ENCODE data around the gene MID1.

MID1 gene

DNA sequence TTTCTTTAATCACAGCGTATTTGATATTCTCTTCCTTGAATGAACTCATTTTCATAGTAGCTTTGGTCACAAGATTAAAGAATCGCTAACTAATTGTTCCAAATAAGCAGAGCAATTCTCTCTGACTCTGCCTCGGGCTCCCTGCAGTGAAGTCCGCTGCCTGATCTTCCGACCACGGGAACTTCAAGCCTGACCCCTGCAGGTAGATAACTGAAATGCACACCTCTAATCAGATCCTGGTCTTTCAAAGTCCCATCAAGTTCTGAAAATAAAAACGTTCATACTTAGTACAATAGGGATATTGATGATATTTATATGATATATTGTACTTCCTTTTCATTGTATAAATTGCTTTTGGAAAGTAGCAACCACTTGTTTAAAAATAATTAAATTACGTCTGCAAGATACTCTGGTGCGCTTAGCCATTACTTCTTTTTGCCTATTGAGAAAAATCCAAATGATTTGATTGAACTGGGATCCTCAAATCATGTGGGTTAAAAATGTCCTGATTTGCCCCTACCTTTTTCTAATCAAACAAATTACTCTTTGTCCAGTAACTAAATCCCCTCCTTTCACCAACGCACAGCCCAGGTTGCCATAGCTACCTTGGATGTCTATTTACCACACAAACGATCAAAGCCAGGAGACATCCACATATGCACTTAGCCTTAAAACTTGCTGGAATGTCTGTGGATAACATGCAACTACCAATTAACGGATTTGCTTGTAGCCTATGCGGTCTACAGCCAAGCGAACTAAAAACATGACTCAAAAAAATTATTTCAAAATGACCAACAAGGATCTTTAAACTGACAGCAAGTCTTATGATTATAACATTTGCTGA is 4.2 kb downstream of the MID1 start (continued):
- TF ChIP-seq, protein P1, sequence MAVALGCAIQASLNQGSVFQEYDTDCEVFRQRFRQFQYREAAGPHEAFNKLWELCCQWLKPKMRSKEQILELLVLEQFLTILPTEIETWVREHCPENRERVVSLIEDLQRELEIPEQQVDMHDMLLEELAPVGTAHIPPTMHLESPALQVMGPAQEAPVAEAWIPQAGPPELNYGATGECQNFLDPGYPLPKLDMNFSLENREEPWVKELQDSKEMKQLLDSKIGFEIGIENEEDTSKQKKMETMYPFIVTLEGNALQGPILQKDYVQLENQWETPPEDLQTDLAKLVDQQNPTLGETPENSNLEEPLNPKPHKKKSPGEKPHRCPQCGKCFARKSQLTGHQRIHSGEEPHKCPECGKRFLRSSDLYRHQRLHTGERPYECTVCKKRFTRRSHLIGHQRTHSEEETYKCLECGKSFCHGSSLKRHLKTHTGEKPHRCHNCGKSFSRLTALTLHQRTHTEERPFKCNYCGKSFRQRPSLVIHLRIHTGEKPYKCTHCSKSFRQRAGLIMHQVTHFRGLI (tag by site-specific recombination; IDR thresholded peaks at IDR 0.05) = no peak

DNA sequence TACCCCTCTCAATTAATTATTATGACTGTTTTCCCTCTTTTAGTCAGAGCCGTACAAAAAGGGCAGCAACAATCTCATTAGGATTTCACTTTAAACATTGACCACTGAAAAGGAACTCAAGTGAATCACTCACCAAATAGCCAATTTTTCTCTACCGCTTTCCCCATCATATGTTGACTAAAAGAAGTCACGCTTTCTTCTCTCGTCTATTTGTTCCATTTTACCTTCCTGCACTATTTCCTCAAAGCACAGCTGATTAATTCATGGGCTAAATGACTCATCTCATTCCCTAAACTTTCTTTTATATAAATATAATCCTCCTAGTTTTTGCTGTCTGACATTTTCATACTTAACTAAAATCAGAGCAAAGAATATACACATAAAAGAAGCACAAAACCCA is 8.2 kb downstream of the MID1 start:
- CTCF ChIA-PET = interaction anchor here (0.6 kb wide), 1 partner anchor 13 kb away, joined by 4 read pairs; no protein-coding TSS in a partner anchor
- Histone ChIP-seq H3K4me3 (ENCODE audit: low read depth, low read length) (no peak overlapping the region), H3K27ac (ENCODE audit: extremely low read depth, low read depth, low read length) (no peak overlapping the region), H3K9me3 (ENCODE audit: control insufficient read depth, insufficient read depth, low read depth, low read length) (no peaks in the 10 kb centered on the region), H3K4me1 (ENCODE audit: control insufficient read depth, insufficient read depth, low read length) (no peaks in the 10 kb centered on the region), H3K36me3 (ENCODE audit: control insufficient read depth in 2 of 2, insufficient read depth in 1 of 2, low read length in 2 of 2) (no peaks in the 10 kb centered on the region)
- TF ChIP-seq ZXDB (tag by site-specific recombination; IDR thresholded peaks at IDR 0.05) (no peak), ZNF530 (tag by site-specific recombination; IDR thresholded peaks at IDR 0.05; ENCODE audit: low read depth) (no peak)
- POLR2A ChIA-PET = no interaction called here

DNA sequence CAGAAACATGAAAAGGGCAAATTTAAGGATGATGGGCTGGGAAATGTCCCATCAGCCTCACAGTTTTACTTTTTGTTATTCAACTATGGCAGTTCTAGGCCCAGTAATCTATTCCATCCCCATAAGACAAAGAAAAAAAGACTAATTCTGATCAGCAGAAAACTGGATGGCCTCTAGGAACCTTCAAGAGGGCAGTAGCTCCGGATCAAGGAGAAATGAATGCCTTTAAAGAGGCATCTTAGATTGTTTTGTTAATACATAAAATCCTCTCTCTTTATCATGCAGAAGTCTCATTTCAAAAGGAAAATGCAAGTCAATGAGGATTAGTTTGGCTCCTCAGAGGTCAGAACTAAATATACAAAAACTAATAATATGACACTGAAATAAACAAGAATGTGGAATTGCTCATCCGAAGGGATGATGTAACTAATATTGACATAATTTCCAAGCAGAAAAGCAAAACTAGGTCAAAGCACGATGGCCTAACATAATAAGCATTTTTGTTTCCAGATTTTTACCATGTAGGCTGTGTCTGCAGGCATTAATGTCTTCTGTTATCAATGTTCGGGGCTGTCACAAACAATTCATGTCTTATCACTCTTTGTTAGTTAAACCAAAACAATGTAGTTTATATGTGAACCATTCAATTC is 8.8 kb downstream of the MID1 start:
- POLR2A ChIA-PET = no interaction called here
- CTCF ChIA-PET = interaction anchor here (0.6 to 1.1 kb wide), 2 partner anchors 13 to 14 kb away, joined by 3 to 4 read pairs; no protein-coding TSS in a partner anchor
- H3K4me3 ChIP-seq (ENCODE audit: low read depth, low read length) = no peak overlapping the region

DNA sequence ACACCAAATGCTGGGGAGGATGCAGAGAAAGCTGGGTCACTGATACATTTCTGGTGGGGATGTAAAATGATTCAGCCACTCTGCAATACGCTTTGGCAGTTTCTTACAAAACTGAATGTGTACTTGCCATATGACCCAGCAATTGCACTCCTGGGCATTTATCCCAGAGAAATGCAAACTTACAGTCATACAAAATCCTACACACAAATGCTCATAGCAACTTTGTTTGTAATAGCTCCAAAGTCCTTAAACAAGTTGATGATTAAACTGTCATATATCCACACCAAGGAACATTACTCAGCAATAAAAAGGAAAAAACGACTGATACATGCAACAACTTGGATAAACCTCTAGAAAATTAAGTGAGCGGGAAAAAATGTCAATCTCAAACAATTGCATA is 12.3 kb downstream of the MID1 start:
- POLR2A ChIA-PET = no interaction called here
- CTCF ChIA-PET = no interaction called here
- no peak overlapping the region for H3K4me3 ChIP-seq (ENCODE audit: low read depth, low read length)
- H3K27ac ChIP-seq (ENCODE audit: extremely low read depth, low read depth, low read length) = no peak overlapping the region
- H3K4me1 ChIP-seq (ENCODE audit: control insufficient read depth, insufficient read depth, low read length) = no peaks in the 10 kb centered on the region; the same call in 1 of the 2 replicates
- no peaks in the 10 kb centered on the region for H3K36me3 ChIP-seq (ENCODE audit: control insufficient read depth in 2 of 2, insufficient read depth in 1 of 2, low read length in 2 of 2)
- no peaks in the 10 kb centered on the region for H3K9me3 ChIP-seq (ENCODE audit: control insufficient read depth, insufficient read depth, low read depth, low read length)
- TF ChIP-seq ZFP3 (tag by site-specific recombination; IDR thresholded peaks at IDR 0.05; ENCODE audit: low read depth) (no peak), ZNF114 (tag by site-specific recombination; IDR thresholded peaks at IDR 0.05) (no peak), KLF8 (tag by site-specific recombination; IDR thresholded peaks at IDR 0.05) (no peak), KLF1 (tag by site-specific recombination; IDR thresholded peaks at IDR 0.05) (no peak), ZNF701 (tag by site-specific recombination; IDR thresholded peaks at IDR 0.05) (no peak), ZNF549 (tag by site-specific recombination; IDR thresholded peaks at IDR 0.05) (no peak), ZSCAN30 (tag by site-specific recombination; IDR thresholded peaks at IDR 0.05) (no peak), WT1 (tag by site-specific recombination; IDR thresholded peaks at IDR 0.05) (no peak)
- TF ChIP-seq, protein P1 (tag by site-specific recombination; IDR thresholded peaks at IDR 0.05) = no peak
- TF ChIP-seq, protein P2, sequence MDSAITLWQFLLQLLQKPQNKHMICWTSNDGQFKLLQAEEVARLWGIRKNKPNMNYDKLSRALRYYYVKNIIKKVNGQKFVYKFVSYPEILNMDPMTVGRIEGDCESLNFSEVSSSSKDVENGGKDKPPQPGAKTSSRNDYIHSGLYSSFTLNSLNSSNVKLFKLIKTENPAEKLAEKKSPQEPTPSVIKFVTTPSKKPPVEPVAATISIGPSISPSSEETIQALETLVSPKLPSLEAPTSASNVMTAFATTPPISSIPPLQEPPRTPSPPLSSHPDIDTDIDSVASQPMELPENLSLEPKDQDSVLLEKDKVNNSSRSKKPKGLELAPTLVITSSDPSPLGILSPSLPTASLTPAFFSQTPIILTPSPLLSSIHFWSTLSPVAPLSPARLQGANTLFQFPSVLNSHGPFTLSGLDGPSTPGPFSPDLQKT (IDR thresholded peaks at IDR 0.05; ENCODE audit: borderline replicate concordance, low read depth, low read length) = no peak
- TF ChIP-seq, protein P3, sequence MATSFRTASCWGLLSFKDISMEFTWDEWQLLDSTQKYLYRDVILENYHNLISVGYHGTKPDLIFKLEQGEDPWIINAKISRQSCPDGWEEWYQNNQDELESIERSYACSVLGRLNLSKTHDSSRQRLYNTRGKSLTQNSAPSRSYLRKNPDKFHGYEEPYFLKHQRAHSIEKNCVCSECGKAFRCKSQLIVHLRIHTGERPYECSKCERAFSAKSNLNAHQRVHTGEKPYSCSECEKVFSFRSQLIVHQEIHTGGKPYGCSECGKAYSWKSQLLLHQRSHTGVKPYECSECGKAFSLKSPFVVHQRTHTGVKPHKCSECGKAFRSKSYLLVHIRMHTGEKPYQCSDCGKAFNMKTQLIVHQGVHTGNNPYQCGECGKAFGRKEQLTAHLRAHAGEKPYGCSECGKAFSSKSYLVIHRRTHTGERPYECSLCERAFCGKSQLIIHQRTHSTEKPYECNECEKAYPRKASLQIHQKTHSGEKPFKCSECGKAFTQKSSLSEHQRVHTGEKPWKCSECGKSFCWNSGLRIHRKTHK (tag by site-specific recombination; IDR thresholded peaks at IDR 0.05) = no peak
- TF ChIP-seq, protein P4, sequence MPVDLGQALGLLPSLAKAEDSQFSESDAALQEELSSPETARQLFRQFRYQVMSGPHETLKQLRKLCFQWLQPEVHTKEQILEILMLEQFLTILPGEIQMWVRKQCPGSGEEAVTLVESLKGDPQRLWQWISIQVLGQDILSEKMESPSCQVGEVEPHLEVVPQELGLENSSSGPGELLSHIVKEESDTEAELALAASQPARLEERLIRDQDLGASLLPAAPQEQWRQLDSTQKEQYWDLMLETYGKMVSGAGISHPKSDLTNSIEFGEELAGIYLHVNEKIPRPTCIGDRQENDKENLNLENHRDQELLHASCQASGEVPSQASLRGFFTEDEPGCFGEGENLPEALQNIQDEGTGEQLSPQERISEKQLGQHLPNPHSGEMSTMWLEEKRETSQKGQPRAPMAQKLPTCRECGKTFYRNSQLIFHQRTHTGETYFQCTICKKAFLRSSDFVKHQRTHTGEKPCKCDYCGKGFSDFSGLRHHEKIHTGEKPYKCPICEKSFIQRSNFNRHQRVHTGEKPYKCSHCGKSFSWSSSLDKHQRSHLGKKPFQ (tag by site-specific recombination; IDR thresholded peaks at IDR 0.05) = no peak

More for the DNA sequence above, 8.8 kb downstream of the MID1 start:
- no peaks in the 10 kb centered on the region for H3K4me1 ChIP-seq (ENCODE audit: control insufficient read depth, insufficient read depth, low read length)
- no peak overlapping the region for H3K27ac ChIP-seq (ENCODE audit: extremely low read depth, low read depth, low read length)
- no peaks in the 10 kb centered on the region for H3K9me3 ChIP-seq (ENCODE audit: control insufficient read depth, insufficient read depth, low read depth, low read length)
- no peak for TF ChIP-seq ZBTB17 (tag by site-specific recombination; IDR thresholded peaks at IDR 0.05)
- no peak for TF ChIP-seq ZNF621 (tag by site-specific recombination; IDR thresholded peaks at IDR 0.05)
- no peak for TF ChIP-seq EGR2 (tag by site-specific recombination; IDR thresholded peaks at IDR 0.05; ENCODE audit: low read depth)
- no peak for TF ChIP-seq ZFP69B (tag by site-specific recombination; IDR thresholded peaks at IDR 0.05)
- TF ChIP-seq ZNF16 (tag by site-specific recombination; IDR thresholded peaks at IDR 0.05; ENCODE audit: low read depth) = no peak
- no peak for TF ChIP-seq OSR2 (tag by site-specific recombination; IDR thresholded peaks at IDR 0.05)
- TF ChIP-seq, protein P5, sequence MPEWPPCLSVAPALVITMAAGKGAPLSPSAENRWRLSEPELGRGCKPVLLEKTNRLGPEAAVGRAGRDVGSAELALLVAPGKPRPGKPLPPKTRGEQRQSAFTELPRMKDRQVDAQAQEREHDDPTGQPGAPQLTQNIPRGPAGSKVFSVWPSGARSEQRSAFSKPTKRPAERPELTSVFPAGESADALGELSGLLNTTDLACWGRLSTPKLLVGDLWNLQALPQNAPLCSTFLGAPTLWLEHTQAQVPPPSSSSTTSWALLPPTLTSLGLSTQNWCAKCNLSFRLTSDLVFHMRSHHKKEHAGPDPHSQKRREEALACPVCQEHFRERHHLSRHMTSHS (tag by site-specific recombination; IDR thresholded peaks at IDR 0.05) = no peak
- TF ChIP-seq ZNF473 (tag by site-specific recombination; IDR thresholded peaks at IDR 0.05) = no peak
- no peak for TF ChIP-seq KLF1 (tag by site-specific recombination; IDR thresholded peaks at IDR 0.05)
- TF ChIP-seq TRIM28 (IDR thresholded peaks at IDR 0.05; ENCODE audit: borderline replicate concordance, low read length) = no peak
- H3K36me3 ChIP-seq (ENCODE audit: control insufficient read depth in 2 of 2, insufficient read depth in 1 of 2, low read length in 2 of 2) = no peaks in the 10 kb centered on the region
